NCI-H146 treated with DMSO at 0.1 percent for 48 hours (cell line): ENCODE measurements around the gene COL8A1.
"Not testable (repeated sequence)": the region's sequence is repeated elsewhere in the genome, so short reads cannot be mapped to it uniquely, and the experiment has no call there.

Source experiments
- DNase-seq: peaks from one replicate; lab custom pipeline; 2025; ENCODE audit not compliant: unreplicated experiment; lab: John Stamatoyannopoulos, UW

The COL8A1 gene

GRCh38 chr3:99704417-99704816 is 66.0 kb downstream of the COL8A1 start:
- DNase-seq: no peak

- DNase-seq: no peak
These were observed 68.0 kb downstream of the COL8A1 start for GRCh38 chr3:99706410-99706809.

GRCh38 chr3:99708207-99708745 is 69.9 kb downstream of the COL8A1 start:
- DNase-seq: no peak

GRCh38 chr3:99709686-99710085 is 71.3 kb downstream of the COL8A1 start:
- DNase-seq: no peak

GRCh38 chr3:99710094-99710493 is 71.7 kb downstream of the COL8A1 start:
- no peak for DNase-seq

- DNase-seq: no peak
These were observed 73.0 kb downstream of the COL8A1 start for GRCh38 chr3:99711351-99711750.

GRCh38 chr3:99712291-99712954 is 74.0 kb downstream of the COL8A1 start:
- DNase-seq: no peak

GRCh38 chr3:99713440-99713839 is 75.0 kb downstream of the COL8A1 start:
- DNase-seq: no peak

GRCh38 chr3:99714146-99714545 is 75.8 kb downstream of the COL8A1 start:
- no peak for DNase-seq

GRCh38 chr3:99714575-99714974 is 76.2 kb downstream of the COL8A1 start:
- DNase-seq: no peak

GRCh38 chr3:99716463-99716995 is 78.1 kb downstream of the COL8A1 start:
- no peak for DNase-seq

- DNase-seq: no peak
These were observed 82.7 kb downstream of the COL8A1 start for GRCh38 chr3:99720985-99721632.

GRCh38 chr3:99721633-99722007 is 83.2 kb downstream of the COL8A1 start:
- no peak for DNase-seq

GRCh38 chr3:99724276-99724675 is 85.9 kb downstream of the COL8A1 start:
- DNase-seq: no peak

GRCh38 chr3:99730870-99731269 is 92.5 kb downstream of the COL8A1 start:
- DNase-seq: no peak

- no peak for DNase-seq
These were observed 93.1 kb downstream of the COL8A1 start for GRCh38 chr3:99731499-99731898.

- DNase-seq: not testable (repeated sequence)
These were observed 102.0 kb downstream of the COL8A1 start for GRCh38 chr3:99740371-99740770.

- no peak for DNase-seq
These were observed 103.2 kb downstream of the COL8A1 start for GRCh38 chr3:99741588-99741987.

GRCh38 chr3:99747915-99748314 is 109.5 kb downstream of the COL8A1 start:
- DNase-seq: no peak

- no peak for DNase-seq
These were observed 113.3 kb downstream of the COL8A1 start for GRCh38 chr3:99751649-99752048.

GRCh38 chr3:99753268-99753975 is 115.0 kb downstream of the COL8A1 start:
- DNase-seq: no peak

GRCh38 chr3:99755831-99756230 is 117.4 kb downstream of the COL8A1 start:
- DNase-seq: no peak
